HG03432 (cell line): ENCODE measurements around the gene MAPKAPK2.
"Not testable (repeated sequence)": the region's sequence is repeated elsewhere in the genome, so short reads cannot be mapped to it uniquely, and the experiment has no call there.

Experiments
- ATAC-seq: cut with Tn5 transposase; IDR thresholded peaks from one replicate; pipeline ENCODE4 v1.9.1; 2021; ENCODE audit warnings: mild to moderate bottlenecking, moderate library complexity; ENCODE audit not compliant: unreplicated experiment

The MAPKAPK2 gene

DNA sequence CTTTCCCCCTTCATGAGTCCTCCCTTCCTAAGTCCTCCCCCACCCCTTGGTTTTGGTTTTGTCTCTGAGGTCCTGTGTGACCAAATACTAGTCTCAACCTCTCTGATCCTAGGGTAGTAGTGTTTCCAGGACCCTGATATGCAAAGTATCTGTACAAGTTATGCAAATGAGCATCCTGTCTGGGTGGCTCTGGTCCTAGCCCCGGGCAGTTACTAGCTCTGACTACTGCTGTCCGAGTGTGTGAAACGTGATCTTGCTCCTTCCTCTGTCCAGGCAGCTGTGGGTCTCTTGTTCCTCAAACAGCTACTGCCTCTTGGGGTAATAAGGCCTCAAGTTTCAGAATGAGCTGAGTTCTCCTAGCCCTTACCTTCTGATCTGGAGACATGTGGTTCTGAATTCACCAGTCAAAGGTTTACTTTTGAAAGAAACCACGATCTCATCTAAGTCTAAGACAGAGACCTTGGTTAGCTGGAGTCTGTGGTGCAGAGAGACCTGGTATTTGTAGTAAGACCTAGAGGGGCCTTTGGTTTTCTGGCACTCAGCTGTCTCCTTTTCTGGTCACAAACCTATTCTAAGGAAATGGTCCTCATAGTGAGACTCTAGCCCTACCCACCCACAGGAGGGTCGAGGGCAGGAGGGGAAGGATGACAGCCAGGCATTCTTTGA, 54.8 kb downstream of the MAPKAPK2 start:
- ATAC-seq: peak; percentile 80

DNA sequence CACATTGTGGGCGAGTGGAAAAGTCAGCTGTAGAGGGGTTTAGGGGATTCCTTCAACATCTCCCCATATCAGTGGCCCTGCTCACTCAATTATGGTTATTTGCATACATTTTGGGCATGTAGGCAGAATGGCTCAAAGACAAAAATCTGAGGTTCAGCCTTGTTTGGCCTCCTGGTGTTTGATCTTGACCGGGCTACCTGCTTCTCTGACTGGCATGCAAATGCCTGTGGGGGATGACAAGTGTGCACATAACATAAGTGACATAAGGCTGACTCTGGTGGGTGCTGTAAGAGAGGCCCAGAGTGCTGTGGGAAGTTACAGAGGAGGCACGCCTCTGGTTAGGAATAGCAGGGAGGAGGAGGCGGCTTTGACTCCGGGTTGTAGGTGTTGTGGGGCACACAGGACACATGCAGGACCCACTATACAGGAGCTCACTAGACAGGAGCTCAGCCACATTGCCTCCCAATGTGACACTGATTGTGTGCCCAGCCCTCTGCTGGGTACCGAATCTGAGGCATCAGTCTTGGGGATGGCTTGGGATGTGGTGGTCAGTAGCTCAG, 56.5 kb downstream of the MAPKAPK2 start:
- ATAC-seq: no peak

DNA sequence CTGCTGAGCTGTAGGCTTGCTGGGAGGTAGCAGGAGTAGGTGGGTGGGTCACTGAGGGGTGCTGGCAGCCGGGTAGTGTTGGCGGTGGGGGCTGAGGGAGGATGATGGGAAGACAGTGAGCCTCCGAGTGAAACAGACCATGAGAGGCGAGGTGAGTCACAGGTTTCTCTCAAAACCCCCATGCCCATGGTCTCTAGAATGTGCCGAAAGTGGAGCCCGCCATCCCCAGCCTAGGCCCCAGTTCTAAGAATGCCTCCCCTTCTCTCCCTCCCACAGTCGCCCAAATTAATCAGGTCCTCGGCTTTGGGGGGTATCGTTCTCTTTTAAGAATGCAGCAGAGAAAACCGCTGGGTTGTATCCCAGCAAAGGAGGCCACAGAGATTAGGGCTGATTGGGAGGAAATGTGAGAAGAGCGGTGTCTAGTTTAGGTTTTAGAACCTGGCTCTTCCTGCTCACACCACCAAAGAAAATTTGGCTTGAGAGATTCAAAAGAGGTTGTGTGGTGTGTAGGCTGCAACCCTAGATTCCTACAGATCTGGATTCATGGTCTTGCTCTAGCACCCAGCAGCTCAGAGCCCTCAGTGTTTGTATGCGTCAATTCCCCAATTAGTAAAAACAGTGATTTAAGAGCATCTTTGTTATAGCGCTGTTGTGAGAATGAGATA, 58.1 kb downstream of the MAPKAPK2 start:
- peak; percentile 29 for ATAC-seq

DNA sequence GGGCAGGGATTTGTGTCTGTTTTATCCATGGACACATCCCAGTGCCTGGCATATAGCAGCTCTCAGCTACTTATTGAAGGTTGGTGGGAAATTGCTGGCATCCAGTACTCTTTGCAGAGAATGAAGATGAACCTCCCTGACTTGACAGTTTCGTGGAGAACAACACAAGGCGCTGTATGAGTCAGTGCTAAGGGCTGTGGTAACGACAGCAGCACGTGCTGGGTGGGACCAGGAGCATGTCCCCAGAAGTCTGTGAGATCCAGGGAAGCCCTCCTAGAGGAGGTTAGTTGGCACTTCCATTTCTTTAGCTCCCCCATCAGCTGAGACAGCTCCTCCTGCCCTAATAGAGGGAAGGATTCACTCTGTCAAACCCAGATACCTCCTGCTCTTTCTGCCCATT, 60.0 kb downstream of the MAPKAPK2 start:
- no peak for ATAC-seq

DNA sequence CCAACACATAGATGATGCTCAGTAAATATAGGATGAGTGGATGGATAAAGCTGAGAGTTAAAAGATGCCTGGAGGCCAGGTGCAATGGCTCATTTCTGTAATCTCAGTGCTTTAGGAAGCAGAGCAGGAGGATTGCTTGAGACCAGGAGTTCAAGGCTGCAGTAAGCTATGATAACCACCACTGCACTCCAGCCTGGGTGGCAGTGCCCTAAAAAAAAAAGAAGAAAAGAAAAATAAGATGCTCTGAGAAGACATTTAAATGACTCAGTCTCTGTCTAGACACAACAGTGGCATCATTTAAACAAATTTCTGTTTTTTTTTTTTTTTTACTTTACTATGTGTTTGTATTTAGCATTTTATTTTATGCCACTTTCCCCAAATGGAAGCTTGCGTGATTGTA, 60.6 kb downstream of the MAPKAPK2 start:
- no peak for ATAC-seq

DNA sequence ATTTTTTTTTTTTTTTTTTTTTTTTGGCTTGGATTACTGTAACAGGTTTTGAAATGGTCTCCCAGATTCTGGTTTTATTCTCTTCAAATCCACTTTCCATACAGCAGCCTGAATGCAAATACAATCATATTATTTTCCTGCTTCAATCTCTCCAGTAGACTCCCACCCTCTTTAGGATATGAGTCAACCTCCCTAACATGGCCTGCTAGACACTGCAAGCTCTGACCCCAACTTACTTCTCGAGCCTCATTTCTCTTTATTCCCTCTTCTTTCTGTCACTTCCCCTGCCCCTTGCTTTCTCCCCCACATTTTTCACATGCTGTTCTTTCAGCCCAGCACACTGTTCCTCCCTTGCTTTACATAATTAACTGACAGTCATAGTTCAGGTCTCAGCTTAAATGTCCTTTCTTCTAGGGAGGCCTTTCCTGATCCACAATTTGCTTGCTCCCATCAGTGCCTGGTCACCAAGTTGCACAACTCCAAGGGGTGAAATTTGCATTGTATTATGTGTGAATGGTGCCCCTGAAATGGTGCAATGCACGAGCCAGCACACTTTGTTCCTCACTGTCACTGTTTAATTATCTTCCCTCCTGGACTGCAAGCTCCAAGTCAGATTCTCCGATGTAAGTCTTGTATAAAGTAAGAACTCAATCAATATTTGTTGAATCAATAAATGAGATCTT, 63.8 kb downstream of the MAPKAPK2 start:
- ATAC-seq: no peak

DNA sequence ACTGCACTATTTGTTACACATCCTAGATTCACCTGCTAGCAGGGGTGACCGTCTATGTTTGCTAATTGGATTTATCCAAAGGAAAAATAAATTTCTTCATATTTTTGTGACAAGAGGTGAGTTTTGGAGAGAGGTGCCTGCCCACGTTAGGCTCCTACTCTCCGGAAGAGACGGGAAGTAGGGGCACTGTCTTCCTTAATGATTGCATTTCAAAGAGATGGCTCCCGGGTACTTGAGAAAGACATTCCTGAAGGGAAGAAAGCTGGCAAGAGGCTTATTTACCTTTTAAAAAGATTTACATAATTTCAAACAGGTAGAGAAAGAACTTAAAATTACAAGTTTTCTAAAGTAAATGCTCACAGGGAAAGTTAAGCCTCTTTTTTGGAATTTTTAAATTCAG, 67.2 kb downstream of the MAPKAPK2 start:
- ATAC-seq: no peak

DNA sequence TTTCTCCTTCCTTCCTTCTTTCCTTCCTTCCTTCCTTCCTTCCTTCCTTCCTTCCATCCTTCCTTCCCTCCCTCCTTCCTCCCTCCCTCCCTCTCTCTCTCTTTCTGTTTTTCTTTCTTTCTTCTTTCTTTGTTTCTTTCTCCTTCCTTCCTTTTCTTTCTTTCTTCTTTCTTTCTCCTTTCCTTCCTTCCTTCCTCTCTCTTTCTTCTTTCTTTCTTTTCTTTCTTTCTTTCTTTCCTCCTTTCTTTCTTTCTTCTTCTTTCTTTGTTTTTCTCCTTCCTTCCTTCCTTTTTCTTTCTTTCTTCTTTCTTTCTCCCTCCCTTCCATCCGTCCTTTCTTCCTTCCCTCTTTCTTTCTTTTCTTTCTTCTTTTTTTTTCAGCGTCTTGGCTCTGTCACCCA, 67.8 kb downstream of the MAPKAPK2 start:
- no peak for ATAC-seq

DNA sequence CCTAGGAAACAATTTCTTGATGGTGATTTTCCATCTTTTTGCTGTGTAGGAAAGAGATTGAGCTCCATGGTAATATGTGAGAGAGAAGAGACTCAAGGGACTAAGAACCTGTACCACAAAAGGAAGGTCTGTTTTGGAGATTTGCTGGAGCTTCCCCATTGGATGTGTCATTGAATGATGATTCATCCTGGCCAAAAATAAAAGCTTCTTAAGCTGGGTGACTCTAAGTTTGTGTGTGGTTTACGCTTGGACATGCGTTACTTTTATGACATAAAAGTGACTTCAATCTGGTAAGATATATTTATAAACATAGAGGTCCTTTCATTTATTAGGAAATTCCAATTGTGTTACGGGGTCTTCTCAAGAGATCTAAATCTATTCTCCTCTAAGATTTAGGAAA, 68.4 kb downstream of the MAPKAPK2 start:
- ATAC-seq: no peak

DNA sequence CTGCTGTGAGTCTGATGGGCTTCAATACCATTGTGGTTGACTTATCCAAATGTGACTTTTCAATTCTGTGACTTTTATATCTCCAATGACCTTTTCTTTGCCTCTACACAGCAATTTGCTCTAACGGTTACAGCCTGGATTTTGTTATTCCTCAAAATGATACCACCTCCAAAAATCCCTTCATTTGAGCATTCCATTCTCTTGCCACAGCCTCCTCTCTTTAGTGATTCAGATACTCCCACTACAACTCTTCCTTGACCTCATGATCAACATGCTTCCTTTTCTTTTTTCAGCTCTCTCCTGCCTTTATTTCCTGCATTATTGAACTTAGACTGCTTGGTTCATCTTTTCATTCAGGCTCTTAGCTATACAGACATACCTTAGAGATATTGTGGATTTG, 69.3 kb downstream of the MAPKAPK2 start:
- no peak for ATAC-seq

DNA sequence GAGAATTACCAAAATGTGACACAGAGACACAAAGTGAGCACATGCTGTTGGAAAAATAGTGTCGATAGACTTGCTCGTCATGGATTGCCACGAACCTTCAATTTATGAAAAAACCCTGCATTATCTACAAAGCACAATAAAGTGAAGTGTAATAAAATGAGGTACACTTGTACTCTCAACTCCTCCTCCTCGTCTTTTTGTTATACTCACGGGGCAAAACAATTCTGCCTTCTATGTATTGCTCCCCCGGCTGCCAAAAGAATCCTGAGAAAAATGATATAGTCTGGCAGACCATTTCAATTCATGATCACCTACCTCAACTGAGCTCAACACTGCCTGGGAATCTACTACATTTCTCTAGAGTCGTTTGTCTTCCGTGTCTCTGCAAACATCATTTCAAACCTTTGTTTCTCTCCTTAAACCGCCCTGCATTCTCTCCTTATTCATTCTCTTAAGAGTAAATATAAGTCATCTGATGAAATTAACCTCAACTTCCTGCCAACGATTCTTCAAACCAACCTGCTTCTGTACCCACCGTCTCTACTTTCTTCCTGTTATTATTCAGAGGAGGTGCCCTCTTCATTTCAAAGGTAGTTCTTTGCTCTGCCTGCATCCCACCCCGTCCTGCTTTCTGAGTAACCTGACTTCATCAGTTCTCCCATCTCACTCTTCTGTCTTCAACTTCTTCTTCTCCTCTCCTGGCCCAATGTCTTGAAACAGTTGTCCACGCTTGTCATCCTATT, 73.0 kb downstream of the MAPKAPK2 start:
- ATAC-seq: no peak

DNA sequence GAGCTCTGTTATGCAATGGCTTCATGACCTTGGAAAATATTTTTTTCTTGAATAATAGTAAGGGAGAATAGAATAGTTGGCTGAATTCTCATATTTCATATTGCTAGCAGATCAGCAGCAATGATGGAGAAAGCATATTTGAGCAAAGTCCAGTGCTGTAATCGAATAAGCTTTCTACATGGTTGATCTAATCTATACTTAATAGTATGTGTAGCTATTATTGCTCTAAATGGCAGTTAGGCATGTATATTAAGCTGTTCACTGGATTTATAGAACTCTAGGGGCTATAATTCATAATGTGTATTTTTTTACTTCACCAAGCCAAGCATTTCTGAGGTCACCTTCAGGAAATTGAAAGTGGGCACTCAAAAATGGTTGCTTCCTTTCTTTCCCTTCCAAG, 75.9 kb downstream of the MAPKAPK2 start:
- ATAC-seq: no peak

DNA sequence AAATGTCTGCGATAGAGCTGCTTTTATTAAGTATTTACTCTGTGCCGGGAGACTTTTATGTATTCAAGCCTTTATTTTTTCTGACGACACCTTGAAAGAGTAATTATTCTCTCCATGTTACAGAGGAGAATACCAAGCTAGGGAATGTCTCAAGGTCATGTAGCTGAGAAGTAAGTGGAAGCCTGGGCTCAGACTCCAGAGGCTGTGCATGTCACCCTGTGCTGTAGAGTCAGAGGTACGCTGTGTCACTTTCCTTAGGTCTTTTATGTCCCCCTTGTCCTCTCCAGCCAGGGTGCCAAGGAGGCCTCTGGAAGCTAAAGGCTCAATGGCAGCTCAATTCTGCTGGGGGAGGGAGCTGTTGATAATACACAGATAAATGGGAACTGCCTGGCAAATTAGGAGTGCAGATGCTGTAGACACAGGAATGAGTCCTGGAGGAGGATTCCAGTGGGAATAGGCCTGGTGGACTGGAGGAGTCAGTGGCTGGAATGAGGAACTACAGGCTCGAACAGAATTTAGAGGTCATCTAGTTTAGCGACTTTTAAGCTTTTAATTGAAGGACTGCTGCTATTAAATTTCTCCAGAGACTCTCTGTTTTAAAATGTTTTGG, 76.6 kb downstream of the MAPKAPK2 start:
- no peak for ATAC-seq

DNA sequence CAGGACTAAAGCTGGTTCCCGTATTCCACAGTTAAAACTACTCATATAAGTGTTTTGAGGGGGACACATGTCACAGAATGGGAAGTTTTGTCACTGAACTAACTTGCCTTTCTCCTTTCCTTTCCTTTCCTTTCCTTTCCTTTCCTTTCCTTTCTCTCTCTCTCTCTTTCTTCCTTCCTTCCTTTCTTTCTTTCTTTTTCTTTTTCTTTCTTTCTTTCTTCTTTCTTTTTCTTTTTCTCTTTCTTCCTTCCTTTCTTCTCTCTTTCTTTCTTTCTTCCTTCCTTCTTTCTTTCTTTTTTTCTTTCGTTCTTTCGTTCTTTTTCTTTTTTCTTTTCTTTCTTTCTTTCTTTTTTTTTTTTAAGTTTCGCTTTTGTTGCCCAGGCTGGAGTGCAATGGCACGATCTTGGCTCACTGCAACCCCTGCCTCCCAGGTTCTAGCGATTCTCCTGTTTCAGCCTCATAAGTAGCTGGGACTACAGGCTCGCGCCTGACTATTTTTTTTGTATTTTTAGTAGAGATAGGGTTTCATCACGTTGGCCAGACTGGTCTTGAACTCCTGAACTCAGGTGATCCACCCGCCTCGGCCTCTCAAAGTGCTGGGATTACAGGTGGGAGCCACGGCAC, 78.1 kb downstream of the MAPKAPK2 start:
- ATAC-seq: not testable (repeated sequence)

DNA sequence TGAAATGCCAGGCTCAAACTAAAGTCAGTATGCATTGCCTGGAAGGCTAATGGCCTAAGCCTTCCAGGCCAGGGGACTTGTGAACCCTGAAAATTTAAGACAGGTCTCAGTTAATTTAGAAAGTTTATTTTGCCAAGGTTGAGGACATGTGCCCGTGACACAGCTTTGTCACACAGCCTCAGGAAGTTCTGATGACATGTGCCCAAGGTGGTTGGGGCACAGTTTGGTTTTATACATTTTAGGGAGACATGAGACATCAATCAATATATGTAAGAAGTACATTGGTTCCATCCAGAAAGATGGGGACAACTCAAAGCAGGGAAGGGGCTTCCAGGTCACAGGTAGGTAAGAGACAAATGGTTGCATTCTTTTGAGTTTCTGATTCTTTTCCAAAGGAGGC, 81.1 kb downstream of the MAPKAPK2 start:
- not testable (repeated sequence) for ATAC-seq

DNA sequence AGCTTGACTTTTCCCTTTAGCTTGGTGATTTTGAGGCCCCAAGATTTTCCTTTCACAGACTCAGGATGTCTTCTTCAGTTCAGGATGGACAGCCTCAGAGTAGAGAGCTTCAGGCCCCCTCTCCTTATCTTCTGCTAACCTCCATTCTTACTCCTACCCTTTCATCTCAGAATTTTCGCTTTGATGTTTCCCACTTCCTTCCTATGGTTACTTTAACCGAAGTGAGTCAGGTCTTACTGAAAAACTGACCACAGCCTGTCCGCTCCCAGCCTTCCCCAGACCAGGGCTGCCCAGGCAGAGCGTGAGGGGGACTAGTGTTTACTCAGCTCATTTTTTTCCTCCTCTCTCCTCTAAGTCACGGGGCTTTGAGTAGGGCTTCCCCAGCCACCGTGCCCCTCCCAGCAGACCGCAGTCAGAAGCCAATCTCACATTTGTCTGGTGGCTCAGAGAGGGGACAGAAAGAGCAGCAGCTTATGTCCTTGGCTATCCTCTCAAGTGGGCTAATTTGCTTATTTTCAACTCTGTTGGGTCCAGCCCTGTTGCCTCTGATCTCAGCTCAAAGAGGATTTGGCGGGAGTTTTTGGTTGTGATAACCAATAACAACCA, 81.6 kb downstream of the MAPKAPK2 start:
- ATAC-seq: peak; percentile 53

DNA sequence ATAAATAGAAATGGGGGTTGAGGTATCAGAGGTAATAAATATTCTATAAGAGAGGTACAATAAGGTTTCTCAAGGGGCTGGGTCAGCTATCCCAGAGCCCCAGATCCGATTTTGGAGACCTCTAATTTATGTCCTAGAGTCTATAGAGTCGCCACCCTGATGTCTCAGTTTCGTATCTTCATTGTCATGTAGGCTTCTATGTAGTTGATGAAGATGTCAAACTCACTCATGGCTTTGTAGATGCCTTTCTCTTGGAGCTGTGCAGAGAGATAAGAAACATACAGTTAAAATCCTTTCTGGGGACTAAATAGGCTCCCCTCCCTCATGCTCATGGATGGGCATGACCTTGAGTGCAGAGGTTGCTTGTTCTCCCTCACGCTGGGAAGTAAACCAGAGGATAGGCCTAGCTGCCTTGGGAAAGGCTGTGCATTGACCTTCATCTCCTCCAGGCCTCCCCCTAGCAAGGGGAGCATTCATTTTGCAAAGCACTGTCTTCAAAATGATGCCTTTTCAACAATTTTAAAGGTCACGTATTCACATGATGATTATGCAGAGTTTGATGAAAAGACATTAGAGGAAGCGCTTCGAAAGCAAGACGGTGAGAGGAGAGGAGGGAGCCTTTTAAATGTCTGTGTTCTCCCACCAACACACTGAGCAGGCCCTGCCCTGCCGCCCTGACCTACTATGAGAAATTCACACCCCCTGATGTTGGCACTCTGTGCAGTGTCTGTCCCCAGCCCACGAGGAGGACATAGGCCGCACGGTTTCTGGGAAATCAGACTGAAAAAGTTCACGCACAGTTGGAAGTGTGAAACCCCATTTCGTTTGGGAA, 84.0 kb downstream of the MAPKAPK2 start:
- peak; percentile 5 for ATAC-seq

DNA sequence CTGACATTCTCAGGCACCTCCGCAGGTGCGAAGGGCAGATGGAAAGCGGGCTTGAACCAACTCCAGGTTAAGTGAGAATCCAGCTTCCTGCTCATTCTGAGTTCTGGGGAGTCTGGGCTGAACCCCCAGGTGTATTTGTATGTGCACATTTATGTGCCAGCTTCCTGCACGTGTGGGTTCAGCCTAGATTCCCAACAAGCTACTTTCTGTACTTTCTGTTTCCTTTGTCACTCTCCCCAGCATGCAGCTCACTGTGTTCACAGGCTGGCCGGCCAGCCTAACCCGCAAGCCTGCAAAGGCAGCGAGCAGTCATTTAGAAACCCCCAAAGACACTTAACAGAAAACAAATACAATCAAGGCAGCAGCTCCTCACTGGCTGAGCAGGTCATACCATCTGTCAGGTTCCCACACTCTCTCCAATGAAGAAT, 84.6 kb downstream of the MAPKAPK2 start:
- peak; percentile 68 for ATAC-seq
